NB4 (cell line): ENCODE data around the gene PROX1.

ENCODE experiments used
- DNase-seq: peaks from one replicate; pipeline ENCODE4 v3.0.0; 2010; ENCODE audit warnings: low read depth
- H3K4me3 ChIP-seq: one replicate; pipeline ENCODE4 v1.5.1; 2011; ENCODE audit warnings: mild to moderate bottlenecking, low read depth, low read length, moderate library complexity
- CTCF ChIP-seq: IDR thresholded peaks from one replicate; pipeline ENCODE4 v1.5.1; 2012; ENCODE audit warnings: low read depth, low read length
- MAX ChIP-seq: IDR thresholded peaks from 2 replicates; pipeline ENCODE4 v1.6.1; 2011; ENCODE audit warnings: low read depth, low read length
- MYC ChIP-seq: IDR thresholded peaks from 2 replicates; pipeline ENCODE4 v1.6.1; 2011; ENCODE audit warnings: low read depth, low read length
- POLR2A ChIP-seq: IDR thresholded peaks from 2 replicates; pipeline ENCODE4 v1.6.1; 2011; ENCODE audit warnings: mild to moderate bottlenecking; ENCODE audit not compliant: insufficient read length; ENCODE audit errors: extremely low read depth

Gene PROX1

GRCh38 chr1:213980906-213981305 lies 6.9 kb upstream of the PROX1 start:
- DNase-seq: no peak
- no peak overlapping the region for H3K4me3 ChIP-seq
- TF ChIP-seq POLR2A (no peak), MYC (no peak)

GRCh38 chr1:213982289-213982671 lies 5.5 kb upstream of the PROX1 start:
- no peak overlapping the region for H3K4me3 ChIP-seq
- DNase-seq: no peak

GRCh38 chr1:213982672-213983492 lies 4.9 kb upstream of the PROX1 start:
- TF ChIP-seq POLR2A: no peak
- no peak for TF ChIP-seq CTCF
- no peak for TF ChIP-seq MAX
- no peak for TF ChIP-seq MYC
- no peak for DNase-seq
- no peak overlapping the region for H3K4me3 ChIP-seq

More at GRCh38 chr1:213982289-213982671, 5.5 kb upstream of the PROX1 start:
- TF ChIP-seq POLR2A (no peak), MAX (no peak), CTCF (no peak), MYC (no peak)

- no peak overlapping the region for H3K4me3 ChIP-seq
- TF ChIP-seq CTCF (no peak), MAX (no peak), POLR2A (no peak), MYC (no peak)
- DNase-seq: no peak
These were observed 4.0 kb upstream of the PROX1 start for GRCh38 chr1:213983493-213984386.

GRCh38 chr1:213984387-213985208 lies 3.2 kb upstream of the PROX1 start:
- no peak for DNase-seq
- no peak for TF ChIP-seq MAX
- TF ChIP-seq POLR2A: no peak
- no peak for TF ChIP-seq MYC
- no peak for TF ChIP-seq CTCF
- no peak overlapping the region for H3K4me3 ChIP-seq
